VCaP (cell line): Measurements from ENCODE around the gene DRAXIN.

Source experiments
- H3K27ac ChIP-seq: fragments of 450-650 bp; 2 replicates; pipeline ENCODE4 v1.5.1; 2017
- CTCF ChIP-seq: fragments of 450-650 bp; conservative IDR thresholded peaks from 2 replicates; pipeline ENCODE4 v1.5.1; 2017; ENCODE audit warnings: mild to moderate bottlenecking, moderate library complexity

DRAXIN gene

GRCh38 chr1:11727119-11727518 is 35.6 kb downstream of the DRAXIN start:
- no peak overlapping the region for H3K27ac ChIP-seq
- no peak for TF ChIP-seq CTCF

DNA sequence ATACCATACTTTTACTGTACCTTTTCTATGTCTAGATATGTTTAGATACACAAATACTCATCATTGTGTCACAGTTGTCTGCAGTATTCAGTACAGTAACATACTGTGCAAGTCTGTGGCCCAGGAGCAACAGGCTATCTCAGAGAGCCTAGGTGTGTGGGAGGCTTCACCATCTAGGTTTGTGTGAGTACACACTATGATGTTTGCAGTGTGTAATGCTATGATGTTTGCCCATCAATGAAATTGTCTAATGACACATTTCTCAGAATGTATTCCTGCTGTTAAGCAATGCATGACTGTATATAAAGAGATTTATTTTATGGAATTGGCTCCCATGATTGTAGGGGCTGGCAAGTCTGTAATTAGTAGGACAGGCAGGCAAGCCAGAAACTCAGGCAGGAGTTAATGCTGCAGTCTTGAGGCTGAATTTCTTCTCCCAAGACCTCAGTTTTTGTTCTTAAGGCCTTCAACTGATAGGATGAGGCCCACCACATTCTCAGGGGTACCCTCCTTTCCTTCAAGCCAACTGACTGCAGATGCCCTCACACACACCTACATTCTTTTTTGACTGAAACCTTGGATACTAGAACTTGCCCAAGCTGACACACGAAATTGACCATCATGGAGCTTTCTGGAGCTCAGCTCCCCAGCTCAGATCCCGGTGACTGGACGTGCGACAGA is 36.8 kb downstream of the DRAXIN start:
- no peak for TF ChIP-seq CTCF
- no peak overlapping the region for H3K27ac ChIP-seq

DNA sequence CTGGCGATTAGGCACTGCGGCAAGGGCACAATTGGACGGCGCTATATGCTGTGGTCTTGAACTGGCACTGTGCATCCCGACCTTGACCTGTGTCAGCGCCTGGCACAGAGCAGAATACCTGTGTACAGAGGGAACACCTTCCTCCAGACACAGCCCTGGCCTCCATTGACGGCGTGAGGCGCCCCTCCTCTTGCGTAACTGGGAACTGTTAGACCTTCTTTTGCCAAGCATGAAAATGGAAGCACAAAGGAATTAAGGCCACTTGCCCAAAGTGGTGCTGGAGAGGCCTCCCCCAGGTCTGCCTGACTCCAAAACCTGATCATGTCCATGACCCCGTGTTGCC is 37.6 kb downstream of the DRAXIN start:
- TF ChIP-seq CTCF, result no peak
- H3K27ac ChIP-seq, result peak overlapping the region; percentile 87

DNA sequence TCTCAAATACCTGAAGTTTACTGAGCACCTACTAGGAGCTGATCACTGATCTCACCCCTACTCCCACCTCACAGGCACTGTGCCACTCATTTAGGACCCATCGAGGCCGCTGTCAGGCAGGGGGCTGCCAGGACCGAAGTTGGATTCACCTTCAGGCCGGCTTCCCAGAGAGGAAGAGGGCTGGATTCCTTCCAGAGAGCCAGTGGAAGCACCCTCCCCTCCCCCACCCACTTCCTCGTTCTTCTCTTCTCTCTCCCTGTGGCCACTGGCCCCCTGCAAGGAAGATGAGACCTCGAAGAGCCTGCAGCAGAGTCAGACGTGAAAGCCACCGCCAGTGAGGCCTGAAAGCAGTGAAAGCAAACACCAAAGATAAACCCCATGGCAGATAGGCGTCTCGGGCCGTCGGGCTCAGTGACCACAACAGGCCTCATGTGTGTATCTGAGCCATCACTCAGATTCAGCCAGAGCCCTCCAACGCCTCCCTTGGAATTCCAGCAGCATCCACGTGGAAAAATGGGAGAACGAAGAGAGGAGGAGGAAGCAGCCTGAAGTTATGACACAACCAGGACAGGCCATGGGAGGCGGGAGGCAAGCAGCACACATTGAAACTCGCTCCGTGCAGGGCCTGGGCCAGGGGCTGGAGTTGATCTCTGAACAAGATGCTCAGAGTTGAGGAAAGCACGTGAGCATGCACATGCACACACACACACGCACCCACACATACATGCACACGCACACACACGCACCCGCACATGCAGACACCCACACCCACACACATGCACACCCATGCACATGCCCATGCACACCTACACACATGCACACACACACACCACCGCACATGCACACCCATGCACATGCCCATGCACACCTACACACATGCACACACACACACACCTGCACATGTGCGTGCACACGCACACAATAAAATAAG is 38.3 kb downstream of the DRAXIN start:
- H3K27ac ChIP-seq, result peak overlapping the region; percentile 87
- no peak for TF ChIP-seq CTCF

- no peak for TF ChIP-seq CTCF
- peak overlapping the region; percentile 87 for H3K27ac ChIP-seq
These were observed 39.0 kb downstream of the DRAXIN start for GRCh38 chr1:11730429-11730891.

DNA sequence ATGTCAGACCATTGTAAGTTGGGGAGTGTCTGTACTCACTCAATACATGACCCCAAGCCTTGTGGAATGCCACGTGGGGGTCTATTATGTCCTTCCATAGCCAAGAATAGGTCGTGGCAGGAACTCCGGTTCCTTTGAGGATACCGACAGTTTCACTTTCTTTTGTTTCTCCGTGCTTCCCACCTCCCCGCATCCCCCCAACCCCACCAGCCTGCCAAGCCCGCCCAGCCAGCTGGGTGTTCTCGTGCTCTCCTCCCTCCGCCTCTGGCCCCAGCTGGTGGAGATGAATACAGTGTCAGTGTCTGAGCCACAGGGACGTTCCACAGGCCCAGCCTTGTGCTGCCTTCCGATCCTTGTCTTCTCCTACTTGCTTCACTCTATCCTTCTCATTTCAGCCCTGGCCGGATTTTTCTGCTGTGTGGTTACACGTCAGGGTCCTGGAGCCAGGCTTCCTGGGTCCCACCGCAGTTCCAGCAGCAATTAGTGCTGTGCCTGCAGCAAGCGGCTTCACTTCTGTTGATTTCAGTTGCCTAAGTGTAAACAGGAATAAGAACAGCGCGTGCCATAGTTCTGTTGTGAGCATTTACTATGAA is 40.3 kb downstream of the DRAXIN start:
- H3K27ac ChIP-seq, result peak overlapping the region; percentile 87

More for the DNA sequence above, 40.3 kb downstream of the DRAXIN start:
- TF ChIP-seq CTCF, result no peak
